Measurements from ENCODE around the gene MAPKAPK5. TPM values are rescaled to one million over a fixed set of nuclear protein-coding genes. Genes with fewer than 3 reads are reported as not detected.

The MAPKAPK5 gene
- total and polyA plus RNA-seq, 10 of the 15 experiments (the other 5 are each of a cell fraction or from before 2014, with no cell fraction given) = 12.6 to 54.3 (median 41.5) TPM

- SMC1A ChIA-PET (ENCODE audit: uncharacterized antibody, unreplicated experiment) = no interaction called here
- RAD21 ChIA-PET (ENCODE audit: unreplicated experiment) = no interaction called here
- Histone ChIP-seq H3K27me3 (replicated peaks in 1 of 2; ENCODE audit: control insufficient read depth in 2 of 2, insufficient read depth in 2 of 2, low read length in 1 of 2) (no peaks in the 10 kb centered on the region), H3K4me3 (no peak overlapping the region), H3K9me3 (replicated peaks; ENCODE audit: control insufficient read depth, insufficient read depth, low read length) (no peaks in the 10 kb centered on the region), H3K27ac (ENCODE audit: control insufficient read depth, insufficient read depth) (no peak overlapping the region), H3K36me3 (ENCODE audit: control insufficient read depth in 2 of 2, insufficient read depth in 2 of 2, low read length in 1 of 2) (no peaks in the 10 kb centered on the region), H3K79me2 (ENCODE audit: control insufficient read depth, insufficient read depth, low read length) (no peaks in the 10 kb centered on the region), H3K4me1 (ENCODE audit: control insufficient read depth, insufficient read depth, low read length) (no peaks in the 10 kb centered on the region), H3K4me2 (ENCODE audit: control insufficient read depth, insufficient read depth) (no peak overlapping the region), H3K9ac (ENCODE audit: control insufficient read depth, insufficient read depth, low read length) (no peak overlapping the region), H4K20me1 (ENCODE audit: control insufficient read depth, insufficient read depth) (no peaks in the 10 kb centered on the region), H2AFZ (ENCODE audit: control insufficient read depth, low read depth, low read length) (no peak overlapping the region)
- FAIRE-seq = no peak
- TF ChIP-seq HDAC2 (IDR thresholded peaks at IDR 0.05) = no peak
- no peak for ATAC-seq
- WGBS (ENCODE audit: insufficient coverage, insufficient replicate concordance, low lambda C conversion rate, missing lambda C conversion rate) = 87% methylated on average over 2 of the region's 3 CpGs
- DNase-seq (ENCODE audit: low read depth, low spot score) = no peak
- no TSS peak for BruUV-seq (replicated peaks)
- intact Hi-C loops (cut with micrococcal nuclease; ENCODE audit: unreplicated experiment) (no loop called here), in situ Hi-C loops (cut with MboI) (no loop called here)
- CTCF ChIA-PET = interaction anchor here (0.6 kb wide), 1 partner anchor 427 kb away, joined by 4 read pairs; no protein-coding TSS in a partner anchor
- POLR2A ChIA-PET = interaction anchor here (0.5 kb wide), 1 partner anchor 24 kb away, joined by 4 read pairs; no protein-coding TSS in a partner anchor
Observed at GRCh38 chr12:111925171-111925570, 83.1 kb downstream of the MAPKAPK5 start.

- no peaks in the 10 kb centered on the region for H3K79me2 ChIP-seq (ENCODE audit: control insufficient read depth, insufficient read depth, low read length)
- DNase-seq (ENCODE audit: low read depth, low spot score) = no peak
- no peak overlapping the region for H2AFZ ChIP-seq (ENCODE audit: control insufficient read depth, low read depth, low read length)
- no peaks in the 10 kb centered on the region for H3K36me3 ChIP-seq (ENCODE audit: control insufficient read depth in 2 of 2, insufficient read depth in 2 of 2, low read length in 1 of 2)
- ChIA-PET CTCF (interaction anchor here (0.7 kb wide), 1 partner anchor 15 kb away, joined by 3 read pairs; no protein-coding TSS in a partner anchor), SMC1A (ENCODE audit: uncharacterized antibody, unreplicated experiment) (no interaction called here), RAD21 (ENCODE audit: unreplicated experiment) (no interaction called here), POLR2A (interaction anchor here (1.2 kb wide), 1 partner anchor 14 kb away, joined by 3 read pairs; no protein-coding TSS in a partner anchor)
- no peak for ATAC-seq
- H3K27me3 ChIP-seq (replicated peaks in 1 of 2; ENCODE audit: control insufficient read depth in 2 of 2, insufficient read depth in 2 of 2, low read length in 1 of 2) = no peaks in the 10 kb centered on the region
- H3K9me3 ChIP-seq (replicated peaks; ENCODE audit: control insufficient read depth, insufficient read depth, low read length) = no peaks in the 10 kb centered on the region
- in situ Hi-C loops (cut with MboI) (no loop called here), intact Hi-C loops (cut with micrococcal nuclease; ENCODE audit: unreplicated experiment) (no loop called here)
- no peaks in the 10 kb centered on the region for H4K20me1 ChIP-seq (ENCODE audit: control insufficient read depth, insufficient read depth)
- no peak overlapping the region for H3K4me2 ChIP-seq (ENCODE audit: control insufficient read depth, insufficient read depth)
- H3K4me3 ChIP-seq = no peak overlapping the region
- FAIRE-seq = no peak
- WGBS (ENCODE audit: insufficient coverage, insufficient replicate concordance, low lambda C conversion rate, missing lambda C conversion rate) = 98% methylated on average over 2 of the region's 2 CpGs
- H3K9ac ChIP-seq (ENCODE audit: control insufficient read depth, insufficient read depth, low read length) = no peak overlapping the region
- no peak overlapping the region for H3K27ac ChIP-seq (ENCODE audit: control insufficient read depth, insufficient read depth)
- H3K4me1 ChIP-seq (ENCODE audit: control insufficient read depth, insufficient read depth, low read length) = no peaks in the 10 kb centered on the region
- TF ChIP-seq PAX5 (IDR thresholded peaks at IDR 0.05; ENCODE audit: borderline replicate concordance, low read depth, low read length) (no peak), NRF1 (conservative IDR thresholded peaks at IDR 0.05; ENCODE audit: low read depth, low read length) (no peak), BACH1 (IDR thresholded peaks at IDR 0.05; ENCODE audit: borderline replicate concordance) (no peak), HSF1 (IDR thresholded peaks at IDR 0.05; ENCODE audit: low read depth, low read length) (no peak), SUPT20H (IDR thresholded peaks at IDR 0.05; ENCODE audit: borderline replicate concordance, control insufficient read depth, low read depth, low read length) (no peak)
- no TSS peak for BruUV-seq (replicated peaks)
Observed at GRCh38 chr12:111926631-111927030, 84.6 kb downstream of the MAPKAPK5 start.
